ENCODE measurements around the gene NFATC1.

Gene NFATC1

GRCh38 chr18:79400591-79401381 is 5.1 kb downstream of the NFATC1 start:
- Histone ChIP-seq H2AFZ (ENCODE audit: low read length) (no peak overlapping the region), H3K27ac (ENCODE audit: low read depth, low read length, poor library complexity, severe bottlenecking) (peak overlapping the region; percentile 95), H3K9ac (ENCODE audit: low read length) (peak overlapping the region; percentile 81)

DNA sequence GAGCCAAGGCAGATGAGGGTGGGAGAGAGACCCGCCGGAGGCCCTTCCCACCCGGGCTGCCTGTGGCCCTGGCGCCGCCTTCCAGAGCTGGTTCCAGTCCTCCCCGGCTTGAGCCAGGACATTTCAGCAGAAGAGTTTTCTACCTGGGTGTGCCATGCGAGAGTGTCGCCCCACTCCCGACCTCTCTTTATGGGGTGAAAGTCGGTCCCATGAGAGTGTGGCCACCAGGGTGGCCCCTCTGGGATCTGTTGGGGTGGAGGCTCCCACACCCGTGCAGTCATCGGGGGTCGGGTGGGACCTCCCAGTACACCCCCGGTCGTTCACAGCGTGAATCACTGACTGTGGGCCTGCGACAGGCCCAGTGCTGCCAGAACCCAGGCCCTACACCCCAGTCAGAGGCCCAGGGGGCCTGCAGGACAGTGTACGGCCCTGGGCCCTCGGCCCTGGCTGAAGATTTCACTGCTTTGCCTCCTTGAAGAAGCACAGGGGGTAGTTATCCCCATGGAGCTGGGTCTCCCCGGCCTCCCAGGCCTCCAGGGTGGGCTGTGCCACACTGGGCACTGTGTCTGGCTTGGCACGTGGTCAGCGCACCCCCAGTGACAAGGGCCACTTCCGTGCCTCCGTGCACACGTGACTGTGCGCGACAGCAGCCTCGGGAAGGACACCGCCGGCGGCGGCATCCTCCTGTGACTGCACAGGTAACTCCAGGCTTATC is 5.9 kb downstream of the NFATC1 start:
- Histone ChIP-seq H3K79me2 (ENCODE audit: insufficient read depth, low read length) (peaks cover 83% of the 10 kb centered on the region), H3K4me3 (ENCODE audit: low read depth, low read length, poor library complexity, severe bottlenecking) (peak overlapping the region; percentile 67), H3K4me2 (ENCODE audit: low read length) (peak overlapping the region; percentile 91), H2AFZ (ENCODE audit: low read length) (no peak overlapping the region), H3F3A (ENCODE audit: insufficient read depth, low read length) (0 out of 2 replicates have a peak, but pooled peaks cover 4% of the 10 kb centered on the region), H3K36me3 (ENCODE audit: insufficient read depth, low read length) (peaks cover 44% of the 10 kb centered on the region), H3K27me3 (ENCODE audit: insufficient read depth, low read length) (no peaks in the 10 kb centered on the region), H3K9me3 (ENCODE audit: low read length) (no peaks in the 10 kb centered on the region), H3K9me2 (ENCODE audit: low read depth, low read length) (no peaks in the 10 kb centered on the region), H4K20me1 (ENCODE audit: insufficient read depth, low read length) (no peaks in the 10 kb centered on the region), H3K4me1 (ENCODE audit: insufficient read depth, low read length, severe bottlenecking) (peaks cover 67% of the 10 kb centered on the region), H3K27ac (ENCODE audit: low read depth, low read length, poor library complexity, severe bottlenecking) (peak overlapping the region; percentile 95), H3K9ac (ENCODE audit: low read length) (peak overlapping the region; percentile 81)
- TF ChIP-seq, protein P1, sequence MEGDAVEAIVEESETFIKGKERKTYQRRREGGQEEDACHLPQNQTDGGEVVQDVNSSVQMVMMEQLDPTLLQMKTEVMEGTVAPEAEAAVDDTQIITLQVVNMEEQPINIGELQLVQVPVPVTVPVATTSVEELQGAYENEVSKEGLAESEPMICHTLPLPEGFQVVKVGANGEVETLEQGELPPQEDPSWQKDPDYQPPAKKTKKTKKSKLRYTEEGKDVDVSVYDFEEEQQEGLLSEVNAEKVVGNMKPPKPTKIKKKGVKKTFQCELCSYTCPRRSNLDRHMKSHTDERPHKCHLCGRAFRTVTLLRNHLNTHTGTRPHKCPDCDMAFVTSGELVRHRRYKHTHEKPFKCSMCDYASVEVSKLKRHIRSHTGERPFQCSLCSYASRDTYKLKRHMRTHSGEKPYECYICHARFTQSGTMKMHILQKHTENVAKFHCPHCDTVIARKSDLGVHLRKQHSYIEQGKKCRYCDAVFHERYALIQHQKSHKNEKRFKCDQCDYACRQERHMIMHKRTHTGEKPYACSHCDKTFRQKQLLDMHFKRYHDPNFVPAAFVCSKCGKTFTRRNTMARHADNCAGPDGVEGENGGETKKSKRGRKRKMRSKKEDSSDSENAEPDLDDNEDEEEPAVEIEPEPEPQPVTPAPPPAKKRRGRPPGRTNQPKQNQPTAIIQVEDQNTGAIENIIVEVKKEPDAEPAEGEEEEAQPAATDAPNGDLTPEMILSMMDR (IDR thresholded peaks at IDR 0.05; ENCODE audit: low read length): no peak
- TF ChIP-seq EZH2 (IDR thresholded peaks at IDR 0.05; ENCODE audit: borderline replicate concordance, low read length): no peak

More at GRCh38 chr18:79400591-79401381, 5.1 kb downstream of the NFATC1 start:
- no peaks in the 10 kb centered on the region for H4K20me1 ChIP-seq (ENCODE audit: insufficient read depth, low read length)
- H3K9me3 ChIP-seq (ENCODE audit: low read length): no peaks in the 10 kb centered on the region
- H3K36me3 ChIP-seq (ENCODE audit: insufficient read depth, low read length): peaks cover 41% of the 10 kb centered on the region
- peak overlapping the region; percentile 89 for H3K4me3 ChIP-seq (ENCODE audit: low read depth, low read length, poor library complexity, severe bottlenecking)
- H3K27me3 ChIP-seq (ENCODE audit: insufficient read depth, low read length): no peaks in the 10 kb centered on the region
- H3K4me2 ChIP-seq (ENCODE audit: low read length): peak overlapping the region; percentile 91
- peaks cover 59% of the 10 kb centered on the region for H3K4me1 ChIP-seq (ENCODE audit: insufficient read depth, low read length, severe bottlenecking)
- 0 out of 2 replicates have a peak, but pooled peaks cover 4% of the 10 kb centered on the region for H3F3A ChIP-seq (ENCODE audit: insufficient read depth, low read length)
- peaks cover 77% of the 10 kb centered on the region for H3K79me2 ChIP-seq (ENCODE audit: insufficient read depth, low read length)
- no peaks in the 10 kb centered on the region for H3K9me2 ChIP-seq (ENCODE audit: low read depth, low read length)
- TF ChIP-seq EZH2 (IDR thresholded peaks at IDR 0.05; ENCODE audit: borderline replicate concordance, low read length): no peak
- TF ChIP-seq, protein P1 (IDR thresholded peaks at IDR 0.05; ENCODE audit: low read length): no peak

DNA sequence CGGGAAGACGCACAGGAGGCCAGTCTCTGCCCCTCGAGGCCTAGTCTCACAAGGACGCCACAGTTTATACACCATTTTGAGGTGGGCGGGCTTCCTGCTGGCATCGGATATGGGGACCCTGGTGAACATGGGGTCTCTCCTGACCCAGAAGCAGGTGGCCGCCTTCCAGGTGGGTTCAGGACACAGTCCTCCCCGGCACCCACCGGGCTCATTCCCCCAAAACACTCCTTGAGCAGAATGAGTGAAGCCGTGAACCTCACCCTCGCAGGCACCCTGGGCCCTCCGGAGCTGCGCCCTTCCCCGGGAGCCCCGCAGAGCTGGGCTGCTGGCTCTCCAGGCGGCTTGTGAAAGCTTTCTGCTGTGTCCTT is 6.5 kb downstream of the NFATC1 start:
- no peaks in the 10 kb centered on the region for H3K27me3 ChIP-seq (ENCODE audit: insufficient read depth, low read length)
- peak overlapping the region; percentile 95 for H3K27ac ChIP-seq (ENCODE audit: low read depth, low read length, poor library complexity, severe bottlenecking)
- H3K9me3 ChIP-seq (ENCODE audit: low read length): no peaks in the 10 kb centered on the region
- H3K9ac ChIP-seq (ENCODE audit: low read length): peak overlapping the region; percentile 81
- no peaks in the 10 kb centered on the region for H4K20me1 ChIP-seq (ENCODE audit: insufficient read depth, low read length)
- H3K4me1 ChIP-seq (ENCODE audit: insufficient read depth, low read length, severe bottlenecking): peaks cover 67% of the 10 kb centered on the region
- H3K4me2 ChIP-seq (ENCODE audit: low read length): peak overlapping the region; percentile 91
- no peaks in the 10 kb centered on the region for H3K9me2 ChIP-seq (ENCODE audit: low read depth, low read length)
- H3K79me2 ChIP-seq (ENCODE audit: insufficient read depth, low read length): peaks cover 83% of the 10 kb centered on the region
- peaks cover 44% of the 10 kb centered on the region for H3K36me3 ChIP-seq (ENCODE audit: insufficient read depth, low read length)
- H3K4me3 ChIP-seq (ENCODE audit: low read depth, low read length, poor library complexity, severe bottlenecking): peak overlapping the region; percentile 67
- no peak overlapping the region for H2AFZ ChIP-seq (ENCODE audit: low read length)
- H3F3A ChIP-seq (ENCODE audit: insufficient read depth, low read length): 0 out of 2 replicates have a peak, but pooled peaks cover 4% of the 10 kb centered on the region
- TF ChIP-seq, protein P1 (IDR thresholded peaks at IDR 0.05; ENCODE audit: low read length): no peak
- no peak for TF ChIP-seq EZH2 (IDR thresholded peaks at IDR 0.05; ENCODE audit: borderline replicate concordance, low read length)
